ENCODE measurements around the gene CARF.

The CARF gene

GRCh38 chr2:203019142-203019541 lies 107.1 kb downstream of the CARF start:
- ATAC-seq = no peak
- no peak for TF ChIP-seq SNAI2 (CRISPR knock-in tag; IDR thresholded peaks at IDR 0.05)
- no peak for TF ChIP-seq ESRRG (CRISPR knock-in tag; IDR thresholded peaks at IDR 0.05)
- TF ChIP-seq ZNF8 (CRISPR knock-in tag; IDR thresholded peaks at IDR 0.05) = no peak

GRCh38 chr2:203021991-203022390 lies 109.9 kb downstream of the CARF start:
- ATAC-seq = no peak
- TF ChIP-seq PATZ1 (CRISPR knock-in tag; IDR thresholded peaks at IDR 0.05; ENCODE audit: borderline replicate concordance) (no peak), PPARA (CRISPR knock-in tag; IDR thresholded peaks at IDR 0.05; ENCODE audit: borderline replicate concordance) (no peak), ZNF70 (CRISPR knock-in tag; IDR thresholded peaks at IDR 0.05) (no peak), GLIS3 (CRISPR knock-in tag; IDR thresholded peaks at IDR 0.05) (no peak), CSDC2 (CRISPR knock-in tag; IDR thresholded peaks at IDR 0.05) (no peak), RARB (CRISPR knock-in tag; IDR thresholded peaks at IDR 0.05) (no peak), CREB5 (CRISPR knock-in tag; IDR thresholded peaks at IDR 0.05; ENCODE audit: low read depth) (no peak), CSRNP3 (CRISPR knock-in tag; IDR thresholded peaks at IDR 0.05) (no peak), ZNF8 (CRISPR knock-in tag; IDR thresholded peaks at IDR 0.05) (no peak), ZFP3 (CRISPR knock-in tag; IDR thresholded peaks at IDR 0.05) (no peak), TCF4 (CRISPR knock-in tag; IDR thresholded peaks at IDR 0.05; ENCODE audit: borderline replicate concordance) (no peak), ZNF565 (CRISPR knock-in tag; conservative IDR thresholded peaks at IDR 0.05; ENCODE audit: low read depth) (no peak), OSR1 (CRISPR knock-in tag; IDR thresholded peaks at IDR 0.05) (no peak), TSHZ2 (CRISPR knock-in tag; IDR thresholded peaks at IDR 0.05) (no peak), TOX (CRISPR knock-in tag; IDR thresholded peaks at IDR 0.05; ENCODE audit: borderline replicate concordance) (no peak), POU6F1 (CRISPR knock-in tag; IDR thresholded peaks at IDR 0.05; ENCODE audit: borderline replicate concordance, low read depth) (no peak), ZFP30 (CRISPR knock-in tag; IDR thresholded peaks at IDR 0.05) (no peak), ESRRG (CRISPR knock-in tag; IDR thresholded peaks at IDR 0.05) (no peak)

- ATAC-seq = no peak
- TF ChIP-seq POU6F1 (CRISPR knock-in tag; IDR thresholded peaks at IDR 0.05; ENCODE audit: borderline replicate concordance, low read depth) (no peak), ISL1 (CRISPR knock-in tag; IDR thresholded peaks at IDR 0.05) (no peak), ARNTL (CRISPR knock-in tag; IDR thresholded peaks at IDR 0.05; ENCODE audit: borderline replicate concordance, low read depth) (no peak), OSR1 (CRISPR knock-in tag; IDR thresholded peaks at IDR 0.05) (no peak), CREB5 (CRISPR knock-in tag; IDR thresholded peaks at IDR 0.05; ENCODE audit: low read depth) (no peak), TOX (CRISPR knock-in tag; IDR thresholded peaks at IDR 0.05; ENCODE audit: borderline replicate concordance) (no peak), ESRRG (CRISPR knock-in tag; IDR thresholded peaks at IDR 0.05) (no peak), CSDC2 (CRISPR knock-in tag; IDR thresholded peaks at IDR 0.05) (no peak), BACH2 (CRISPR knock-in tag; IDR thresholded peaks at IDR 0.05; ENCODE audit: borderline replicate concordance) (no peak), TSHZ2 (CRISPR knock-in tag; IDR thresholded peaks at IDR 0.05) (no peak), ZNF565 (CRISPR knock-in tag; conservative IDR thresholded peaks at IDR 0.05; ENCODE audit: low read depth) (no peak), PPARA (CRISPR knock-in tag; IDR thresholded peaks at IDR 0.05; ENCODE audit: borderline replicate concordance) (no peak), TCF4 (CRISPR knock-in tag; IDR thresholded peaks at IDR 0.05; ENCODE audit: borderline replicate concordance) (no peak), GLIS3 (CRISPR knock-in tag; IDR thresholded peaks at IDR 0.05) (no peak), ZNF8 (CRISPR knock-in tag; IDR thresholded peaks at IDR 0.05) (no peak), ZFP30 (CRISPR knock-in tag; IDR thresholded peaks at IDR 0.05) (no peak)
Measured at GRCh38 chr2:203022751-203023150, 110.7 kb downstream of the CARF start.
